Right lung (tissue), 10 donors: ENCODE measurements around the gene FOXE3. TPM values are rescaled to one million over a fixed set of nuclear protein-coding genes. Genes with fewer than 3 reads are reported as not detected.

Source experiments
- DNase-seq, 2 donors: peaks; one replicate each; pipeline ENCODE4 v3.0.0-alpha.2; 2013
- long read RNA-seq, 8 donors: transcript quantifications; one replicate each; lab custom pipeline, GENCODE V29; 2026
- polyA plus RNA-seq, 5 donors: library from polyadenylated mRNA; unstranded; fragments of 120-200 nt; gene quantifications; one replicate each; pipeline versions ENCODE4 v1.2.1 to v1.2.3, GENCODE V29; 2013; ENCODE audit warnings: inconsistent platforms in 1 of 5, low replicate concordance in 1 of 5; ENCODE audit not compliant: insufficient read length in 5 of 5, insufficient read depth in 1 of 5

FOXE3 gene
- under 1 TPM in 2 of 5 donors, not detected in 3; 0.05 to 0.06 TPM for polyA plus RNA-seq
- long read RNA-seq, donor 1, result 0 reads
- long read RNA-seq, donor 2, result 0 reads
- long read RNA-seq, donor 3, result 0 reads
- long read RNA-seq, donor 4, result 0 reads
- long read RNA-seq, donor 5, result 0 reads
- long read RNA-seq, donor 6, result 0 reads
- long read RNA-seq, donor 7, result 0 reads
- long read RNA-seq, donor 8, result 0 reads

DNA sequence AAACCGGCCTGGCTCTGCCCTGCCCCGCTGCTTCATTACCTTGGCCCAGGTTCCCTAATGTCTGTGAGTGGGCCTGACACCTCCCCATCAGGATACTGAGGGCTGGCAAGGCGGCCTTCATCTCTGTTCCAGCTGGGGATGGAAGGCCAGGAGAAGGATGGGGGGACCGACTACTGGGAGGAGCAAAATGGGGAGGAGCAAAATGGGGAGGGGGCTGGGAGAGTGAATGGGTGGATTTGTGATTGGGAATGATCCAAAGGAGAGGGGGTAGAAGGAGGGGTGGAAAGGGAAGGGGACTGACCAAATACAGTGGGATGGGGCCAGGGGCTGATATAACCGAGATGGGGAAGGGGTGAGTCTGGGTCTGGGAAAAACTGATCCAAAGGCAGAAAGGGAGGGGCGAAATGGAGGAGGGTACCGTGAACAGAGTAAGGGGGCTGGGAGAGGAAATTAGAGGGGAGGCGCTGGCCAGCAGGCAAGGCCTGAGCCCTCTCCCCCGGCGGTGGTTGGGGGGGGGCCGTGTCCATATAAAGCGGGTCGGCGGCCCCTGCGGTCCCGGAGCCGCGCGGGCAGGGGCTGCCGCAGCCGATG lies at the start of gene FOXE3:
FOXE3 (plus strand) TSS at position 558 of the 591 bp plus-strand sequence; CDS start at position 589, 31 bp downstream.
- no peak for DNase-seq

- no peak for DNase-seq
Measured at GRCh38 chr1:47367651-47368050, 48.4 kb upstream of the FOXE3 start.

DNA sequence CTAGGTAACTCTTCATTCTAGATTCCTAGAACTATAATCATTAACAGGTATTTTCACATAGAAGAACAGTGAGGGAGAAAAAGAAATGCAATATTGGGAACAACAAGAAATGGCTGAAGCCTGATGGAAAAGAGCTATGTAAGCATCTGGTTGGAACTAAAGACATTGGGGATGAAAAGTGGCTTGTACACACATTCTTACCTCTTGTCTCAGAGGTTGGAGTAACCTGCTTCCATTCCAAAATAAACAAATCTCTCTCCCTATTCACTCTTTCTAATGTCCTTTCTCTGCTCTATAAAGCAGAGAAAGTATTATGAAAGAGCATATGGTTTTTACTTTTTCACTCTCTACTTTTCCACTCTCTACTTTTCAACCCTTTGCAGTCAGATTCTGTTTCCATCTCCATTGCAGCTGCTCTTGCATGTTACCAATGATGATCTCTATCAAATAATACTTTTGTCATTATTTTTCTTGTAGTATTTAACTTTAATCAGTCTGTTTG lies 45.0 kb upstream of the FOXE3 start:
- no peak for DNase-seq

GRCh38 chr1:47374501-47374900 lies 41.6 kb upstream of the FOXE3 start:
- no peak for DNase-seq

- DNase-seq, result no peak
Measured at GRCh38 chr1:47378147-47378546, 37.9 kb upstream of the FOXE3 start.

- DNase-seq, result no peak
Measured at GRCh38 chr1:47380699-47381098, 35.4 kb upstream of the FOXE3 start.

DNA sequence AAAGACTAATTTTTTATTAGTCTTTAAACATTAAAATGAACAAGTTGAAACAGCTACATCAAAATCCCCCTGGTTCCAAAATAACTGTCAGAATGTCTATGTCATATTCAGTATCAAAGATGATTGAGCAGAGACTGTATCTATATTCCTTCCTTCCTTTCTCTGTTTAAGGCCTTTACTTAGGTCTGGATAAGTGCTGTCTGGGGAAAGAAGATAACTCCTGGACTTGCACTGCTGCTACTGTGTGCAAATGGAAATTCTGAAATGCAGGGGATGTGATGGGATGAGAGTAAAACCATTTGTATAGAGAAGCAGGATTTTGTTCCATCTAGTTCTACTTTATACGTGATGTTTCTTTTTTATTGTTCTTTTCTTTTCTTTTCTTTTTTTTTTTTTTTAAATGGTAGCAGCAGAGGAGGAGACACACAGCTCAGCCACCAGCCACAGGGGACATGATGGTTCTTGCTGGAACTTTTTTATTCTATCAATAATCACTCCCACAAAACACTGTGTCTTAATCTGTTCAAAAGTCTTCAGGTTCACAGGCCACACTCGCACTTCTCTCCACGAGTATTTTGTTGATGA lies 33.6 kb upstream of the FOXE3 start:
- DNase-seq, result no peak

DNA sequence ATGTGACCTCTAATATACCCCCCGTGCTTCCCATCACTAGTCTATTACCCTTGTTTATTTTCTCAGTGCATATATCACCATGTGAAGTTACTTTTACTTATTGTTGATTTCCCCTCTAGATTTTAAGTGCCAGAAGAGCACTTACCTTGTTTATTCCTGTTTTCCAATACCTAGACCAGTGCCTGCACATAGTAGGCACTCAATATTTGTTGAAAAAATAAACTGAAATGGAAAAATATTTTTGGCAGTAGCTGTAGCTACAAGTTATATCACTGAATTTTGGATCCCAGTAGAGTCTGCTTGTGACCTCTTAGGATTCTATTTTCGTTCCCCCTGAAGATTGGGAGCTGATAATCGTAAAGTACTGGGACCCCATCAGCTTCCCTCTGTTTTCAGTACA lies 32.0 kb upstream of the FOXE3 start:
- no peak for DNase-seq

DNA sequence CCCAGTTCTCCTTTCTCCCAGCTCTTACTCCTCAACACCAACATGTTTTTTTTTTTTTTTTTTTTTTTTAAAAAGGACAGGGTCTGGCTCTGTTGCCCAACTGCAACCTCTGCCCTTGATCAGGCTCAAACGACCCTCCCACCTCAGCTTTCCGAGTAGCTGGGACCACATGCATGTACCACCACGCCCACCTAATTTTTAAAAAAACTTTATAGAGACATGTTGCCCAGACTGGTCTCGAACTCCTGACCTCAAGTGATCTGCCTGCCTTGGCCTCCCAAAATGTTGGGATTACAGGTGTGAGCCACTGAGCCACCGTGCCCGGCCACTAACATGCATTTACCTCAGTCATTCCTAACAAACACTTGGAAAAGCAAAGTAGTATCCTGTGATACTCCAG lies 31.1 kb upstream of the FOXE3 start:
- DNase-seq, result no peak

DNA sequence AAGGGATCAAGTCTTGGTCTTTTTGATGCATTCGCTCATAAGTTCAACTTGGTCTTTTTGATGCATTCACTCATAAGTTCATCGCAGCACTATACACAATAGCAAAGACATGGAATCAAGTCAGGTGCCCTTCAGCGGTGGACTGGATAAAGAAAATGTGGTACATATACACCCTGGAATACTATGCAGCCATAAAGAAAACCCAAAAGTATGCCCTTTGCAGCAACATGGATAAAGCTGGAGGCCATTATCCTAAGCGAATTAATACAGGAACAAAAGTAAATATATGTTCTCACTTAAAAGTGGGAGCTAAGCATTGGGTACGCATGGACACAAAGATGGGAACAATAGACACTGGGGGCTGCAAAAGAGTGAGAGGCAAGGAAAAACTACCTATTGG lies 29.8 kb upstream of the FOXE3 start:
- DNase-seq, result no peak

DNA sequence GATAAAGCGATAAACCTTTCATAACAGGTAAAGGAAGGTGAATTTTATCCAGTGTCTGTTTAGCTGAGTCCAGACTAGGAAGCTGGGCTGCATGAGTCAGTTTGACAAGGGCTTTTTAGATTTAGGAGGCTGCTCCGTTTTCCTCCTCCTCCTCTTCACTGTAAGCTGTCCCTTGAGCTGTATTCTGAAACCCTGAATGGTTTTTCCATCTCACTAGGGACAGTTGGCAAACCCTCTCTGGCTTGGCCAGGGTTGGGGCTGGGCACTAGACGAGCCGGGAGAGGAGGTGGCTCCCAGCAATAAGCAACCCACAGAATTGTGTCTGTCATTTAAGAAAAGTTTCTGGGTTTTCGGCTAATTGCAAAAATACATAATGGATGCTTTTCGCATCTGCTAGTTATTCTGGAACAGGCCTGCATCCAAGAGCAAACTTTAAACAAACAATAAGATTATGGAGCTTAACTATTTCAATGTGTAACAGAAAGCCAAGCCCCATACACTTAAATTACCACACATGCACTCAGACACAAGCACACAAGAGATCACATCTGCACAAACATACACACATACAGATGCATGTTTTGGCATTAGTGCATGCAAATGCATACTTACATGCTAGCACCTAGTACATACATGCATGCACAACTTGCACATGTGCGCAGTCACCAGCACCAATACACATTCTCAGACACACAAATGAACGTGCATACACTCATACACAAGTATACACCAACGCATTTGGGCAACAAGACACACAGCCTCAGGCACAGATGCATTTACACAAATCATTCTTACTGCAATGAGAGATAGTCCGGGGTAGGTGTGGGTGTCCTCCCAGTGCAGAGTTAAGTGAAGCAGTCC lies 27.8 kb upstream of the FOXE3 start:
- DNase-seq, result peak; percentile 21 to 25

DNA sequence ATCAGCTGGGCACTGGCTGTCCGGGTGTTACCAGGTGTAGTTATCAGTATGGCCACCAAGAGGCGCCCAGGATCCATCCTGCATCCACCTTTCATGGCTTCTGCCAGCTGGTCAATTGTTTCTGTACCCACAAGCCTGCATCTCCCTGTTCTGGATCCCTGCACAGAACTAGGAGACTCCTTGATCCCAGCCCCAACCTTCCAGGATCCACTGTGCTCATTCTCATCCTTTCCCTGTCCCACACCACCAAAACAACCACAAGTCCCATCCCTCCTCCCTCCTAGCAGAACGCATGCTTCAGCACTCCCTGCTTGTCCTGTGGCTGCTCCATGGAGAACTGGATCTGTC lies 27.2 kb upstream of the FOXE3 start:
- peak; percentile 29 to 51 for DNase-seq

DNA sequence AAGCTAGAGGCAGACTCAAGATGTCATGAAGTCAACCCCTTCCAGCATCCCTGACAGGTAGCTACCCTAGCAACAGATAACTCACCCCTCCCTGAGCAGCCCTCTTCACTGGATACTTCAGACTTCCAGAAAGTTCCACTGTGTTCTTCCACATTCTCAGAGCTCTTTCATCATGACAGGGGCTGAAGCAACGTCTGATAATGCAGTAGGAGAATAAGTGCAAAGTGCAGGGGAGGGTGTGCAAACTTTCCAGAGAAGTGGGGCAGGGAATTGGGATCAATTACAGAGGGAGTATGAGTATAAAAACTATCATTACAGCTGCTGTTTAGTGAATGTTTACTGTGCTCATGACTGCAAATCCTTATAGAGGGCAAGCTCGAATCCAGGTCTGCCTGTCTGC lies 26.4 kb upstream of the FOXE3 start:
- no peak for DNase-seq

DNA sequence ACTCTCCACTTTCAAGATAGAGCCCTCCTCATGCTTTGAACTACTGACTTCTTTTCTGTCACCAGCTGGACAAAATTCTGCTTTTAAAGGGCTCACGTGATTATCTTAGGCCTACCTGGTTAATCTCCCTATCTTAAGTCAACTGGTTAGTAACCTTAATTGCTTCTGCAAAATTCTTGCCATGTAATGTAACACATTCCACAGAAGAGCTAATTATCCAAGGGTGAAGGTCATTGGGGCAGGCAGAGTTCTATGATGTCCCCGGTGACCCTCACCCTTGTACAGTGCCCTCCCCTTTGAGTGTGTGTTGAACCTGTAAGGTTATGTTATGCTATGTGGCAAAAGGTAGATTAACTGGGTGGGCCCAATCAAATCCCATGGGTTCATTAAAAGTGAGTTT lies 25.2 kb upstream of the FOXE3 start:
- no peak for DNase-seq

DNA sequence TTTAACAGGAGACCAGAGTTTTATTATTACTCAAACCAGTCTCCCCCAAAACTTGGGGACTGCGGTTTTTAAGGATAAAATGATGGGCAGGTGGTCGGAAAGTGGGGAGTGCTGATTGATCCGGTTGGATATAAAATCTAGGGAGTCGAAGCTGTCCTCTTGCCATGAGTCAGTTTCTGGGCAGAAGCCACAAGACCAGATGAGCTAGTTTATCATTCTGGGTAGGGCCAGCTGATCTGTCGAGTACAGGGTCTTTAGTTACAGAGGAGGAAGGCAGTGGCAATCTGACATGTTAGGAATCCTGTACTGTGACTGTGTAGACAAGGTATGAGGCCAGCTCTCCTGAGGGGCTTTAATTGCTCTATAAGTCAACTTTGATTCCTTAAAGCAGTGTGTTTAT lies 22.9 kb upstream of the FOXE3 start:
- no peak for DNase-seq

GRCh38 chr1:47395433-47395832 lies 20.7 kb upstream of the FOXE3 start:
- no peak for DNase-seq

DNA sequence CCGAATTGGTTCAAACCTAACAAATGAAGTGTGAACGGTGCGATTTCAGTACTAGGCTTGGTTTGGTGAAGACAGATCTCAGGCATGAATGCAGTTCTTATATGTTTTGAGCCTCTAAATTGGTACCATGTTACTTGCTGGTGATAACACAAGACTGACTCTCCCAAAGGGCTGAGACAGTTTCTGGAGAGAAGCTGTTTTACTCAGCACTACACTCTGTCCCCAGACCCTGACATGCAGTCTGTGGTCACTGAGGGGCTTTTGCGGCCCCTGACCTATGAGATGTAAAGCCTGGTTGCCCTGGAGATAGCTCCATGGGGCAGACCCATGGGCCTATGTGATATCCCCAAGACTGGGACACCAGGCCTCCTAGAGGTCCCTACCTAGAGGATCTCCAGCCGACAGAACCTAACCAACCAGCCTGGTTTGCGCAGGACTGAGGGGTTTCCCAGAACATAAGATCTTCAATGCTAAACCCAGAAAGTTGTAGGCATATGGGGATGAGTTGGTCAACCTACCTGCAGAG lies 19.4 kb upstream of the FOXE3 start:
- no peak for DNase-seq

DNA sequence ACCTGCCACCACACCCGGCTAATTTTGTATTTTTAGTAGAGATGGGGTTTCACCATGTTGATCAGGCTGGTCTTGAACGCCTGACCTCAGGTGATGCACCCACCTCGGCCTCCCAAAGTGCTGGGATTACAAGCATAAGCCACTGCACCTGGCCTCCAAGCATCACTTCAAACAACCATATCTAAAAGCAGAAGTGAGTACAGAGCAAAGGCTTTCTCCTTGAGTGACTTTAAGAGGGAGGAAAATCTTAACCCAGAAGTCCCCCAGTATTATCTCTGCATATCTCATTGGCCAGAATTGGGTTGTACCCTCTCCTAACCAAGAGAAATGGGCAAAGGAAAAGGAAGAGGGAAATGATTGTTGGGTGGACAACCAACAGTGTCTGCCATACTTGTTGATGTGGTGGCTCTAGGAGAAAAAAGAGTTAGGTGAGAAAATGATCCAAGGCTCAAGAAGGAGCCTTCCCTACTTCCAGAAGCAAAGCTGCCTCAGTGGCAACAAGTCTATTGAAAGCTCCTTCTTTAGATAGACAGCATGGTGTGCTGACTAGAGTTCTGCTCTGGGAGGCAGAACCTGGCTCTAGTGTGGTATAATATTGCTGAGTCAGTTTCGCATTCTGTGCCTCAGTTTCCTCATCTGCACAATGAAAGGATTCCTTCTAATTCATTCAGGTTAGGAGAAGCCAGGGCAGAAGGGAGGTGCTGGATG lies 16.8 kb upstream of the FOXE3 start:
- DNase-seq, result no peak

DNA sequence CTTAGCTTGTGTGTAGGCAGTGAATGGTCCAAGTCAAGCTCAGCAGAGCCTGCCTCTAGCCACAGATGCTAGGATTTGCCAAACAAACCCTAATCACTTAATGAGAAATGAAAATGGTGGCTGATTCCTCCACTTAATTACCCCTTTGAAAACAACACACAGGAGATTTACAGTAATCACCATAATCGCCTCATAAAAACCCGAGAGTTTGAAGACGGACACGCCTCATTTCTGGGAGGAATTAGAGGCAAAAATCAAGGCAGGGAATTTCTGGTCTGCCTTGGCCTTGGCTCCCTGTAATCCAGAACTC lies 16.3 kb upstream of the FOXE3 start:
- no peak for DNase-seq

DNA sequence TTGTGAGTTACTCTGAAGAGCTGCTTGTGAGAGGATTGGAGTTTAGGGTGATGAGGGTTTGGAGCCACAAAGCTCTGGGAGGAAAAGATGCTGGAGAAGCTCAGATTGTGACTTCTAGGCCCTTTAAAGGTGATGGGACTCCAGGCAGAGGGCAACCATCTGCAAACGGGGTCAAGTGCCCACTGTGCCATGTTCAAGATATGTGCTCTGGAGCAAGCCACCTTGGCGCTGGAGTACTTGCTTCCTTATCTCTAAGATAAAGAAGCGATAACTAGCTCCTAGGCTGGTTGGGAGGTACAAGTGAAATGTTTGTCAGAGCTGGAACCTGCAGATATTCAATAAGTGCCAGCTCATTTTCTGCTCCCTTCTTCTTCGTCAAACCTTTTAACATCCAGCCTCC lies 14.3 kb upstream of the FOXE3 start:
- DNase-seq, result no peak

DNA sequence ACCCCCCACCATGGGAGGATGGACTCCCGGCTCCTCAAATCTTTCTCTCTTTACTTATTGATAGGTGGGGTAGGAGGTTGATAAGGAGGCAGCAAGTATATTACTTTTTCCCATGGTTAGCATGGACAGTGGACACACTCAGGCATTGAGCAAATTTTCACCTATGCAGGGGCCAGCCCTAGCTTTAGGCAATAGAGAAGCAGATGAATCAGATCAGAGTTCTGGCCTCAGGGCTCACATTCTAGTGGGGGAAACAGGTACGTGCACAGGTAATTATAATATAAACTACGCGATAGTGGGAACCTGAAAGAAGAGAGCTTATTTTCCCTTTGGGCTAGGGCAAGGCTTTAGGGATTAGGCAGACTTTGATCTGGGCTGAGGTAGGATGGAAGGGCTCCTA lies 13.5 kb upstream of the FOXE3 start:
- no peak for DNase-seq
